Measurements from ENCODE around the gene RRM1. TPM values are rescaled to one million over a fixed set of nuclear protein-coding genes. Genes with fewer than 3 reads are reported as not detected.

The RRM1 gene
- total and polyA plus RNA-seq, 2 donors from 2014 or later, result 17.7 to 33.0 TPM

DNA sequence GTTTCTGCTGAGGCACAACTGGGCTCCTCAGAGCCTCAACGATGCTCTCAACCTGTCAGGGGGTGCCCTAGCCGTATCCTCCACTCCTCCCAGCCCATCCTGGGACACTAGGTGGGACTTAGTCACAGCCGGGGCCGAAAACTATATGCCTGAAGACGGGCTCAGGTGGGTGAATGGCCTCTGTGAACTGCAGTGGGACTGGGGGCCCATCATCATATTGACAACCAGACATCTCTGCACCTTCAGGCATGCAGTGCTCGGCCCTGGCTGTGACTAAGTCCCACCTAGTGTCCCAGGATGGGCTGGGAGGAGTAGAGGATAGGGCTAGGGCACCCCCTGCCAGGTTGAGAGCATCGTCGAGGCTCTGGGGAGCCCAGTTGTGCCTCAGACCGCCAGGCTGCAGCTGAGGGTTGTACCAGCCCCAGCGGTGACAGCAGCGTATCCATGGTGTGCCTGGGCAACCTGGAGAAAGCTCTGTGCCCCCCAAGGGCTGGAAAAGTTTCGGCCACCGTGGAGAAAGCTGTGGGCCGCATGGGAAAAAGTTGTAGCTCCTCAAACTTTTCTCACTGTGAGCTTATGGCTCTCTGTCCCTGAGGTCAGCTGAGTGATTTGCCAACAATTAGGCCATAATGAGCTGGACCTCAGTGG is 88.9 kb downstream of the RRM1 start:
- no peak overlapping the region for H3K9ac ChIP-seq (ENCODE audit: low read length in 3 of 3)
- FAIRE-seq (no peak), DNase-seq (no peak)
- H3K27me3 ChIP-seq (ENCODE audit: control insufficient read depth, insufficient read depth, low read length), result no peaks in the 10 kb centered on the region
- intact Hi-C loops (cut with DNase I), result no loop called here
- no peaks in the 10 kb centered on the region for H3K9me3 ChIP-seq (ENCODE audit: control insufficient read depth in 2 of 3, insufficient read depth in 1 of 3, low read length in 3 of 3)
- no peaks in the 10 kb centered on the region for H3K36me3 ChIP-seq (ENCODE audit: control insufficient read depth in 2 of 3, insufficient read depth in 3 of 3, low read length in 3 of 3)
- no peak overlapping the region for H3K27ac ChIP-seq (ENCODE audit: low read depth in 2 of 2, low read length in 2 of 2)
- no peak overlapping the region for H3K4me3 ChIP-seq (ENCODE audit: low read length in 3 of 3)
- peaks cover 0 to 3% (median 2%) of the 10 kb centered on the region in 3 donors for H3K4me1 ChIP-seq (ENCODE audit: control insufficient read depth in 2 of 3, insufficient read depth in 2 of 3, low read depth in 1 of 3, low read length in 3 of 3)
- TF ChIP-seq, protein P1, sequence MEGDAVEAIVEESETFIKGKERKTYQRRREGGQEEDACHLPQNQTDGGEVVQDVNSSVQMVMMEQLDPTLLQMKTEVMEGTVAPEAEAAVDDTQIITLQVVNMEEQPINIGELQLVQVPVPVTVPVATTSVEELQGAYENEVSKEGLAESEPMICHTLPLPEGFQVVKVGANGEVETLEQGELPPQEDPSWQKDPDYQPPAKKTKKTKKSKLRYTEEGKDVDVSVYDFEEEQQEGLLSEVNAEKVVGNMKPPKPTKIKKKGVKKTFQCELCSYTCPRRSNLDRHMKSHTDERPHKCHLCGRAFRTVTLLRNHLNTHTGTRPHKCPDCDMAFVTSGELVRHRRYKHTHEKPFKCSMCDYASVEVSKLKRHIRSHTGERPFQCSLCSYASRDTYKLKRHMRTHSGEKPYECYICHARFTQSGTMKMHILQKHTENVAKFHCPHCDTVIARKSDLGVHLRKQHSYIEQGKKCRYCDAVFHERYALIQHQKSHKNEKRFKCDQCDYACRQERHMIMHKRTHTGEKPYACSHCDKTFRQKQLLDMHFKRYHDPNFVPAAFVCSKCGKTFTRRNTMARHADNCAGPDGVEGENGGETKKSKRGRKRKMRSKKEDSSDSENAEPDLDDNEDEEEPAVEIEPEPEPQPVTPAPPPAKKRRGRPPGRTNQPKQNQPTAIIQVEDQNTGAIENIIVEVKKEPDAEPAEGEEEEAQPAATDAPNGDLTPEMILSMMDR (IDR thresholded peaks at IDR 0.05; ENCODE audit: borderline replicate concordance, extremely low read depth, insufficient read depth), result no peak

DNA sequence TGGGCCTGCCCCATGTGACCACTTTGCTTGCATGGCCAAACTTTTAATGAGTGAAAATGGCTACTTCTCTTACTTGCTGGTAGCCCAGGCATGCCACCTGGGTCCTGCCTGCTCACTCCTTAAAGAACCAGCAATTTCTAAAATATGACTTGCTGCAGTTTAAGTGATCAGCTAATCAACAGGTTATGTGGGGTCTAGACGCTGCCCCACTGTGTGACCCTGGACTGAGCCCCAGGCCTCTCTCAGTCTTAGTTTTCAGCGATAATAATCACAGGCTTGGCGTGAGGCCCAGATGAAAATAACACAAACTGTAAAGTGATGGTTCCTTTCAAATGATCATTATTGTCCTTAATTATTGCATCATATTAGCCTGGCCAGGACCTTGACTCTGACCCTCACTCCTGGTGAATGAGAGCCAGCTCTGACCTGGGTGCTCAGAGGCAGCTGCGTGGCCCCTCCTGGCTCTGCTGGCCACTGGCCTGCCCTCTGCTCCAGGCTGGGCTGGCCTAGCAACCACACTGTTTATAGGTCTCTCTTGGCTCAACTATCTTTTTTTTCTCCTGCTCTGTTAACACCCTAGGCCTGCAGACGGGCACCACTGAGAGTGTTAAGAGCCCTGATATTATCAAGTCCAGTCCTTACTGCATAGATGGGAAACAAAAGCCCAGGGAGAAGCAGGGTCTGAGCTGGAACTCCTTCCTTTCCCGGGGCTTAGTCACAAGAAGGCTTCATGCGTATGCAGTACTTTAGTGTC is 89.7 kb downstream of the RRM1 start:
- Histone ChIP-seq H3K4me3 (ENCODE audit: low read length in 3 of 3) (no peak overlapping the region), H3K27me3 (ENCODE audit: control insufficient read depth, insufficient read depth, low read length) (no peaks in the 10 kb centered on the region), H3K36me3 (ENCODE audit: control insufficient read depth in 2 of 3, insufficient read depth in 3 of 3, low read length in 3 of 3) (no peaks in the 10 kb centered on the region), H3K9ac (ENCODE audit: low read length in 3 of 3) (no peak overlapping the region), H3K27ac (ENCODE audit: low read depth in 2 of 2, low read length in 2 of 2) (no peak overlapping the region), H3K4me1 (ENCODE audit: control insufficient read depth in 2 of 3, insufficient read depth in 2 of 3, low read depth in 1 of 3, low read length in 3 of 3) (peaks cover 0 to 3% (median 2%) of the 10 kb centered on the region in 3 donors), H3K9me3 (ENCODE audit: control insufficient read depth in 2 of 3, insufficient read depth in 1 of 3, low read length in 3 of 3) (no peaks in the 10 kb centered on the region)
- intact Hi-C loops (cut with DNase I), result no loop called here
- DNase-seq (no peak), FAIRE-seq (no peak)
- TF ChIP-seq, protein P1 (IDR thresholded peaks at IDR 0.05; ENCODE audit: borderline replicate concordance, extremely low read depth, insufficient read depth), result no peak

GRCh38 chr11:4185561-4185960 is 91.0 kb downstream of the RRM1 start:
- no peaks in the 10 kb centered on the region for H3K9me3 ChIP-seq (ENCODE audit: control insufficient read depth in 2 of 3, insufficient read depth in 1 of 3, low read length in 3 of 3)
- TF ChIP-seq, protein P1 (IDR thresholded peaks at IDR 0.05; ENCODE audit: borderline replicate concordance, extremely low read depth, insufficient read depth), result no peak
- peaks cover 0 to 3% (median 2%) of the 10 kb centered on the region in 3 donors for H3K4me1 ChIP-seq (ENCODE audit: control insufficient read depth in 2 of 3, insufficient read depth in 2 of 3, low read depth in 1 of 3, low read length in 3 of 3)
- intact Hi-C loops (cut with DNase I), result loop anchor here (5.0 kb wide), 1 partner anchor 302 kb away; no protein-coding TSS in a partner anchor
- no peaks in the 10 kb centered on the region for H3K36me3 ChIP-seq (ENCODE audit: control insufficient read depth in 2 of 3, insufficient read depth in 3 of 3, low read length in 3 of 3)
- no peak overlapping the region for H3K4me3 ChIP-seq (ENCODE audit: low read length in 3 of 3)
- H3K27ac ChIP-seq (ENCODE audit: low read depth in 2 of 2, low read length in 2 of 2), result no peak overlapping the region
- DNase-seq (no peak), FAIRE-seq (no peak)
- H3K9ac ChIP-seq (ENCODE audit: low read length in 3 of 3), result no peak overlapping the region
- no peaks in the 10 kb centered on the region for H3K27me3 ChIP-seq (ENCODE audit: control insufficient read depth, insufficient read depth, low read length)
